HG03095 (cell line): ENCODE data around the gene CYP4F11.
"Not testable (repeated sequence)": the region's sequence is repeated elsewhere in the genome, so short reads cannot be mapped to it uniquely, and the experiment has no call there.

Experiments
- ATAC-seq: cut with Tn5 transposase; IDR thresholded peaks from one replicate; pipeline ENCODE4 v1.9.1; 2021; ENCODE audit warnings: moderate library complexity; ENCODE audit not compliant: unreplicated experiment

Gene CYP4F11

GRCh38 chr19:15885167-15885566 is 49.2 kb downstream of the CYP4F11 start:
- no peak for ATAC-seq

GRCh38 chr19:15883329-15883728 is 51.0 kb downstream of the CYP4F11 start:
- not testable (repeated sequence) for ATAC-seq

- ATAC-seq, result no peak
These were observed 59.4 kb downstream of the CYP4F11 start for GRCh38 chr19:15874821-15875474.

- not testable (repeated sequence) for ATAC-seq
These were observed 60.6 kb downstream of the CYP4F11 start for GRCh38 chr19:15873771-15874170.

GRCh38 chr19:15871570-15871969 is 62.8 kb downstream of the CYP4F11 start:
- ATAC-seq, result no peak

- no peak for ATAC-seq
These were observed 64.5 kb downstream of the CYP4F11 start for GRCh38 chr19:15869873-15870272.

- ATAC-seq, result no peak
These were observed 65.2 kb downstream of the CYP4F11 start for GRCh38 chr19:15869109-15869555.

GRCh38 chr19:15866636-15867035 is 67.7 kb downstream of the CYP4F11 start:
- no peak for ATAC-seq

GRCh38 chr19:15864824-15865223 is 69.5 kb downstream of the CYP4F11 start:
- ATAC-seq, result no peak

- no peak for ATAC-seq
These were observed 71.1 kb downstream of the CYP4F11 start for GRCh38 chr19:15863272-15863671.

- no peak for ATAC-seq
These were observed 71.9 kb downstream of the CYP4F11 start for GRCh38 chr19:15862444-15862843.
